B cell (primary cell): ENCODE measurements around the gene TRAPPC2. TPM values are rescaled to one million over a fixed set of nuclear protein-coding genes. Genes with fewer than 3 reads are reported as not detected.
A peak's percentile ranks its signal among the peaks of the same experiment; 100 is the strongest.

ENCODE experiments used
- ATAC-seq: fragments of 200-7000 bp; cut with Tn5 transposase; one replicate; pipeline ENCODE4 v1.10.0; 2021; ENCODE audit warnings: low read depth, mild to moderate bottlenecking, moderate number of reproducible peaks, moderate library complexity
- CTCF ChIA-PET: fragments of 350-600 bp; sonication (Branson Sonifier 250); formaldehyde crosslinking; loops from one replicate; lab custom pipeline; 2021; ENCODE audit warnings: antibody characterized with exemption, inconsistent platforms; lab: Charles Lee
- POLR2A ChIA-PET: fragments of 350-600 bp; sonication (Branson Sonifier 250); formaldehyde crosslinking; loops from one replicate; lab custom pipeline; 2021; ENCODE audit warnings: antibody characterized with exemption; lab: Charles Lee
- DNase-seq: peaks from one replicate; pipeline ENCODE4 v3.0.0; 2013
- H2AFZ ChIP-seq: 2 replicates; pipeline ENCODE4 v1.6.1; 2012; ENCODE audit warnings: mild to moderate bottlenecking, low read depth, low read length; ENCODE audit not compliant: insufficient read depth, poor library complexity, severe bottlenecking
- H3K27ac ChIP-seq, 2 donors: 1 replicate in 1 of 2; 2 replicates in 1 of 2; pipeline ENCODE4 v1.5.1; 2012 to 2013; ENCODE audit warnings: low read length in 2 of 2, mild to moderate bottlenecking in 2 of 2, moderate library complexity in 1 of 2
- H3K27me3 ChIP-seq, 4 experiments: fragments of 200-600 bp in 1 of 4; sonication (generic) in 1 of 4; replicated peaks in 1 of 4; 1 replicate in 2 of 4; 2 replicates in 2 of 4; pipeline versions ENCODE4 v1.6.1 to v1.7.0; 2013 to 2016; ENCODE audit warnings: low read length in 3 of 4, mild to moderate bottlenecking in 2 of 4, mixed read lengths in 1 of 4, moderate library complexity in 1 of 4; ENCODE audit not compliant: insufficient read depth in 4 of 4, control insufficient read depth in 3 of 4; ENCODE audit errors: control extremely low read depth in 1 of 4
- H3K36me3 ChIP-seq, 2 experiments: replicated peaks in 1 of 2; 1 replicate in 1 of 2; 2 replicates in 1 of 2; pipeline versions ENCODE4 v1.6.1 to v1.7.1; 2013; ENCODE audit warnings: low read length in 1 of 2; ENCODE audit not compliant: insufficient read depth in 2 of 2, control insufficient read depth in 1 of 2; ENCODE audit errors: control extremely low read depth in 1 of 2, extremely low read depth in 1 of 2
- H3K4me1 ChIP-seq, 2 donors: fragments of 200-600 bp in 1 of 2; sonication (generic) in 1 of 2; 1 replicate in 1 of 2; 2 replicates in 1 of 2; pipeline versions ENCODE4 v1.5.1 to v1.6.1; 2013 to 2017; ENCODE audit warnings: low read length in 2 of 2; ENCODE audit not compliant: control insufficient read depth in 2 of 2, insufficient read depth in 2 of 2
- H3K4me2 ChIP-seq: replicated peaks from 2 replicates; pipeline ENCODE3; 2012; ENCODE audit warnings: mild to moderate bottlenecking, low read depth, low read length; ENCODE audit not compliant: poor library complexity, severe bottlenecking
- H3K4me3 ChIP-seq, 5 experiments: fragments of 200-600 bp in 1 of 5; sonication (generic) in 1 of 5; 1 replicate in 3 of 5; 2 replicates in 2 of 5; pipeline versions ENCODE4 v1.5.1 to v1.7.0; 2011 to 2016; ENCODE audit warnings: low read length in 4 of 5, mild to moderate bottlenecking in 4 of 5, low read depth in 2 of 5, control low read depth in 1 of 5, moderate library complexity in 1 of 5; ENCODE audit not compliant: insufficient read depth in 1 of 5; ENCODE audit errors: control extremely low read depth in 1 of 5, extremely low read depth in 1 of 5
- H3K79me2 ChIP-seq: fragments of 200-600 bp; sonication (generic); one replicate; pipeline ENCODE4 v1.6.0; 2016; ENCODE audit warnings: low read length; ENCODE audit not compliant: control insufficient read depth, insufficient read depth
- H3K9ac ChIP-seq: fragments of 200-600 bp; sonication (generic); 2 replicates; pipeline ENCODE4 v1.6.1; 2017; ENCODE audit warnings: mild to moderate bottlenecking, low read length, moderate library complexity
- H3K9me3 ChIP-seq, 3 donors: one replicate each; pipeline versions ENCODE4 v1.6.1 to v1.7.1; 2013; ENCODE audit warnings: low read length in 2 of 3; ENCODE audit not compliant: control insufficient read depth in 2 of 3, insufficient read depth in 1 of 3; ENCODE audit errors: control extremely low read depth in 1 of 3
- H4K20me1 ChIP-seq: 2 replicates; pipeline ENCODE4 v1.6.0; 2012; ENCODE audit warnings: mild to moderate bottlenecking, low read length; ENCODE audit not compliant: insufficient read depth, control insufficient read depth, poor library complexity, severe bottlenecking
- H3K27ac Mint-ChIP-seq: one replicate; pipeline ENCODE4 v1.8.0; 2021; ENCODE audit warnings: mixed read lengths
- H3K27me3 Mint-ChIP-seq: one replicate; pipeline ENCODE4 v1.8.0; 2021; ENCODE audit warnings: mixed read lengths
- H3K4me1 Mint-ChIP-seq: one replicate; pipeline ENCODE4 v1.8.0; 2021; ENCODE audit warnings: mixed read lengths
- H3K4me3 Mint-ChIP-seq: one replicate; pipeline ENCODE4 v1.8.0; 2021; ENCODE audit warnings: mixed read lengths
- H3K9me3 Mint-ChIP-seq: one replicate; pipeline ENCODE4 v1.8.0; 2022; ENCODE audit warnings: mixed read lengths; ENCODE audit not compliant: insufficient read depth
- EZH2 ChIP-seq: IDR thresholded peaks from 2 replicates; pipeline ENCODE4 v1.6.1; 2012; ENCODE audit warnings: borderline replicate concordance, low read depth, mild to moderate bottlenecking, moderate library complexity, low read length; ENCODE audit not compliant: insufficient read depth, poor library complexity, severe bottlenecking
- WGBS: methylation state at CpG from one replicate; pipeline ENCODE4 v1.1.5; 2013; ENCODE audit warnings: missing lambda C conversion rate; ENCODE audit not compliant: insufficient coverage; 5-methylcytosine and 5-hydroxymethylcytosine counted together
- intact Hi-C: fragments of 100-400 bp; cut with micrococcal nuclease; formaldehyde crosslinking; loops from one replicate; pipeline ENCODE4 v1.10.0; 2022
- polyA plus RNA-seq: library from polyadenylated mRNA; depleted of rRNA; stranded (reverse); fragments of >200 nt; gene quantifications from 2 replicates; pipeline ENCODE4 v1.2.3, GENCODE V29; 2012
- total RNA-seq, 2 donors: library from RNA; stranded (reverse); fragments of 120-200 nt in 1 of 2; gene quantifications; 1 replicate in 1 of 2; 2 replicates in 1 of 2; pipeline versions ENCODE4 v1.2.3 to v1.2.4, GENCODE V29; 2013 to 2022
- TF ChIP-seq, protein P1 (sequence below): fragments of 200-600 bp; IDR thresholded peaks from one replicate; pipeline ENCODE4 v1.8.0; 2022; ENCODE audit warnings: antibody characterized with exemption, mild to moderate bottlenecking

TRAPPC2 gene
- total and polyA plus RNA-seq, 2 donors (not counting 1 experiment from before 2014, with no cell fraction given): 27.0 to 28.0 TPM

DNA sequence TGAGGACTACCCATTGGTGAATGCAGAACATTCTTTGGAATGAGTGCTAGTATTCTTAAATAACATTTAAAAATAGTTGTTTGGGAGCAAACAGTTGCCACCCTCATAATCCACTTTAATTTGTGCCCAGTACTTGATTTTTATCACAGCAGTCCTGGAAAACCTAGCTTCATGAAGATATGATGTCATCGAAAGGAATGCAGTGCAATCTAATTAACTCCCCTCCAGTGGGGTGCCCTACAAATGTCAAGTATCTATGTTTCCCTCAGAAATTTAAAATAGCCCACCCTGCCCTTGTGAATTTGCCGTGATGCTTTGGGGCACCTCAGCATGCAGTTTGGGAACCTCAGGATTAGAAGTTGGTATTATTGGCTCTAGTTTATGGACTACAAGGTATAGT is 40.1 kb downstream of the TRAPPC2 start:
- H3K4me2 ChIP-seq: no peak overlapping the region
- H3K27ac Mint-ChIP-seq: no peak overlapping the region

DNA sequence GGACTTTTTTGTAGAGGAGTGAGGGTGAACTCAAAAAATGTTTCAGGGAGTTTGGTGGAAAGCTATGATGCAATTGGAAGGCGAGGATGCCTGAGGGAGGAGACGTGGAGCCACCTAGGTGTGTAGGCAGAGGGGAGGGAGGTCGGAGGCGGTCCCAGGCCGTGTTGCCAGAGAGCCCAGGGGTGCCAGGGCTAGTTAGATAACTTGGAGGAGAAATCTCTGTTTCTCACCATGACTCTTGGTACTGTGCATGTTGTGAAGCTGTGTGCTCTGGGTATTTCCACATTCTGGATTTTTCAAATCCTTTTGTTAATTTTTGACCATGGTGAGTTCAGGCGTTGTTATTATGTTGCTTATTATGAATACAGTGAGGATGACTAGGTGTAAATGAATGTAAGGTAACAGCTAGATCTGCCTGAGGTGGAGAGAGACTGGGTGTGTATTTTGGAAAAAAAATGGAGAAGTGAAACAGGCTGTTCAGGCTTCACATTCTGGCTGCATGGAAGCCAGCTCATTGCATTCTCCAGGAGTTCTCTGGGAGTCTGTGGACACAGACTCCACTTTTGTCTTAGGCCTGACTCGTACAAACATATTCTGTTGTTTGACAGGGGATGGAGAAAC is 41.0 kb downstream of the TRAPPC2 start:
- no peak overlapping the region for H3K4me3 ChIP-seq
- H3K27me3 Mint-ChIP-seq: no peaks in the 10 kb centered on the region
- no peak overlapping the region for H3K9ac ChIP-seq
- CTCF ChIA-PET: no interaction called here
- intact Hi-C loops: no loop called here
- peak overlapping the region; percentile 3 to 12 for H3K27ac ChIP-seq
- TF ChIP-seq, protein P1, sequence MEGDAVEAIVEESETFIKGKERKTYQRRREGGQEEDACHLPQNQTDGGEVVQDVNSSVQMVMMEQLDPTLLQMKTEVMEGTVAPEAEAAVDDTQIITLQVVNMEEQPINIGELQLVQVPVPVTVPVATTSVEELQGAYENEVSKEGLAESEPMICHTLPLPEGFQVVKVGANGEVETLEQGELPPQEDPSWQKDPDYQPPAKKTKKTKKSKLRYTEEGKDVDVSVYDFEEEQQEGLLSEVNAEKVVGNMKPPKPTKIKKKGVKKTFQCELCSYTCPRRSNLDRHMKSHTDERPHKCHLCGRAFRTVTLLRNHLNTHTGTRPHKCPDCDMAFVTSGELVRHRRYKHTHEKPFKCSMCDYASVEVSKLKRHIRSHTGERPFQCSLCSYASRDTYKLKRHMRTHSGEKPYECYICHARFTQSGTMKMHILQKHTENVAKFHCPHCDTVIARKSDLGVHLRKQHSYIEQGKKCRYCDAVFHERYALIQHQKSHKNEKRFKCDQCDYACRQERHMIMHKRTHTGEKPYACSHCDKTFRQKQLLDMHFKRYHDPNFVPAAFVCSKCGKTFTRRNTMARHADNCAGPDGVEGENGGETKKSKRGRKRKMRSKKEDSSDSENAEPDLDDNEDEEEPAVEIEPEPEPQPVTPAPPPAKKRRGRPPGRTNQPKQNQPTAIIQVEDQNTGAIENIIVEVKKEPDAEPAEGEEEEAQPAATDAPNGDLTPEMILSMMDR: no peak
- H3K4me1 Mint-ChIP-seq: peaks cover 73% of the 10 kb centered on the region
- POLR2A ChIA-PET: no interaction called here
- DNase-seq: peak; percentile 21
- 60% methylated on average over 1 of the region's 7 CpGs for WGBS
- no peaks in the 10 kb centered on the region for H3K9me3 Mint-ChIP-seq
- H3K27ac Mint-ChIP-seq: peak overlapping the region; percentile 78
- no peaks in the 10 kb centered on the region for H3K36me3 ChIP-seq
- peaks cover 7% of the 10 kb centered on the region for H4K20me1 ChIP-seq
- no peak overlapping the region for H2AFZ ChIP-seq
- H3K4me2 ChIP-seq: peak overlapping the region; percentile 38
- H3K79me2 ChIP-seq: peaks cover 68% of the 10 kb centered on the region
- H3K27me3 ChIP-seq: no peaks in the 10 kb centered on the region
- H3K4me3 Mint-ChIP-seq: peak overlapping the region; percentile 53
- ATAC-seq: no peak
- H3K4me1 ChIP-seq: peaks cover 71 to 78% of the 10 kb centered on the region in 2 donors
- no peaks in the 10 kb centered on the region for H3K9me3 ChIP-seq

More for the DNA sequence above, 40.1 kb downstream of the TRAPPC2 start:
- Histone ChIP-seq H2AFZ (no peak overlapping the region), H3K36me3 (no peaks in the 10 kb centered on the region), H3K4me1 (peaks cover 78 to 85% of the 10 kb centered on the region in 2 donors), H3K27ac (no peak overlapping the region), H3K9me3 (no peaks in the 10 kb centered on the region), H3K27me3 (no peaks in the 10 kb centered on the region), H3K79me2 (peaks cover 67% of the 10 kb centered on the region), H4K20me1 (peaks cover 16% of the 10 kb centered on the region), H3K4me3 (no peak overlapping the region), H3K9ac (no peak overlapping the region)
- DNase-seq: no peak
- ChIA-PET CTCF (no interaction called here), POLR2A (no interaction called here)
- no CpG with 5 or more reads among the region's 2 CpGs for WGBS
- Mint-ChIP-seq H3K4me1 (peaks cover 79% of the 10 kb centered on the region), H3K4me3 (no peak overlapping the region), H3K27me3 (no peaks in the 10 kb centered on the region), H3K9me3 (no peaks in the 10 kb centered on the region)
- intact Hi-C loops: no loop called here
- ATAC-seq: no peak
- no peak for TF ChIP-seq EZH2
- TF ChIP-seq, protein P1: no peak
